ENCODE results near the gene TTC1. TPM values are rescaled to one million over a fixed set of nuclear protein-coding genes. Genes with fewer than 3 reads are reported as not detected.
"Not testable (repeated sequence)": the region's sequence is repeated elsewhere in the genome, so short reads cannot be mapped to it uniquely, and the experiment has no call there.

Gene TTC1
- total RNA-seq, 2 experiments from 2014 or later = 50.1 to 51.6 TPM

GRCh38 chr5:160048131-160048530 lies 39.2 kb downstream of the TTC1 start:
- Mint-ChIP-seq H3K9me3 (ENCODE audit: insufficient read depth) (no peaks in the 10 kb centered on the region), H3K36me3 (ENCODE audit: low read depth) (peaks cover 39% of the 10 kb centered on the region), H3K4me3 (no peak overlapping the region), H3K4me1 (ENCODE audit: low read depth) (no peaks in the 10 kb centered on the region), H3K27ac (no peak overlapping the region), H3K27me3 (ENCODE audit: low read depth) (no peaks in the 10 kb centered on the region)
- ATAC-seq (no peak), DNase-seq (no peak)
- CTCF ChIA-PET = no interaction called here
- POLR2A ChIA-PET = no interaction called here

GRCh38 chr5:160049099-160049498 lies 40.2 kb downstream of the TTC1 start:
- Mint-ChIP-seq H3K27ac (no peak overlapping the region), H3K27me3 (ENCODE audit: low read depth) (no peaks in the 10 kb centered on the region), H3K36me3 (ENCODE audit: low read depth) (peaks cover 45% of the 10 kb centered on the region), H3K9me3 (ENCODE audit: insufficient read depth) (no peaks in the 10 kb centered on the region), H3K4me1 (ENCODE audit: low read depth) (no peaks in the 10 kb centered on the region), H3K4me3 (no peak overlapping the region)
- POLR2A ChIA-PET = no interaction called here
- ATAC-seq = no peak
- CTCF ChIA-PET = interaction anchor here (0.7 to 1.1 kb wide), 2 partner anchors 27 to 168 kb away, joined by 4 read pairs; no protein-coding TSS in a partner anchor
- no peak for DNase-seq

- Mint-ChIP-seq H3K27ac (no peak overlapping the region), H3K36me3 (ENCODE audit: low read depth) (peaks cover 55% of the 10 kb centered on the region)
- POLR2A ChIA-PET = no interaction called here
Measured at GRCh38 chr5:160054047-160054446, 45.1 kb downstream of the TTC1 start.

GRCh38 chr5:160054831-160055230 lies 45.9 kb downstream of the TTC1 start:
- CTCF ChIA-PET = interaction anchor here (2.8 kb wide), 1 partner anchor 33 kb away, joined by 14 read pairs; no protein-coding TSS in a partner anchor
- peaks cover 56% of the 10 kb centered on the region for H3K36me3 Mint-ChIP-seq (ENCODE audit: low read depth)
- no peak overlapping the region for H3K27ac Mint-ChIP-seq
- POLR2A ChIA-PET = no interaction called here
- no peaks in the 10 kb centered on the region for H3K9me3 Mint-ChIP-seq (ENCODE audit: insufficient read depth)
- no peak for DNase-seq
- no peaks in the 10 kb centered on the region for H3K27me3 Mint-ChIP-seq (ENCODE audit: low read depth)
- no peak for ATAC-seq
- no peaks in the 10 kb centered on the region for H3K4me1 Mint-ChIP-seq (ENCODE audit: low read depth)
- no peak overlapping the region for H3K4me3 Mint-ChIP-seq

More at GRCh38 chr5:160054047-160054446, 45.1 kb downstream of the TTC1 start:
- H3K27me3 Mint-ChIP-seq (ENCODE audit: low read depth) = no peaks in the 10 kb centered on the region
- DNase-seq (no peak), ATAC-seq (no peak)
- no peaks in the 10 kb centered on the region for H3K4me1 Mint-ChIP-seq (ENCODE audit: low read depth)
- H3K9me3 Mint-ChIP-seq (ENCODE audit: insufficient read depth) = no peaks in the 10 kb centered on the region
- no peak overlapping the region for H3K4me3 Mint-ChIP-seq
- CTCF ChIA-PET = interaction anchor here (2.8 kb wide), 1 partner anchor 32 kb away, joined by 14 read pairs; no protein-coding TSS in a partner anchor

- Mint-ChIP-seq H3K4me3 (no peak overlapping the region), H3K36me3 (ENCODE audit: low read depth) (peaks cover 54% of the 10 kb centered on the region), H3K4me1 (ENCODE audit: low read depth) (no peaks in the 10 kb centered on the region), H3K9me3 (ENCODE audit: insufficient read depth) (no peaks in the 10 kb centered on the region), H3K27me3 (ENCODE audit: low read depth) (no peaks in the 10 kb centered on the region), H3K27ac (no peak overlapping the region)
- POLR2A ChIA-PET = no interaction called here
- no peak for DNase-seq
- CTCF ChIA-PET = no interaction called here
- no peak for ATAC-seq
Measured at GRCh38 chr5:160057256-160057655, 48.3 kb downstream of the TTC1 start.

GRCh38 chr5:160060001-160060400 lies 51.1 kb downstream of the TTC1 start:
- ChIA-PET POLR2A (no interaction called here), CTCF (no interaction called here)
- Mint-ChIP-seq H3K4me3 (no peak overlapping the region), H3K9me3 (ENCODE audit: insufficient read depth) (no peaks in the 10 kb centered on the region), H3K27me3 (ENCODE audit: low read depth) (no peaks in the 10 kb centered on the region), H3K27ac (no peak overlapping the region), H3K36me3 (ENCODE audit: low read depth) (peaks cover 42% of the 10 kb centered on the region), H3K4me1 (ENCODE audit: low read depth) (no peaks in the 10 kb centered on the region)
- no peak for ATAC-seq
- no peak for DNase-seq

- Mint-ChIP-seq H3K4me3 (no peak overlapping the region), H3K36me3 (ENCODE audit: low read depth) (peaks cover 36% of the 10 kb centered on the region), H3K27me3 (ENCODE audit: low read depth) (no peaks in the 10 kb centered on the region), H3K27ac (no peak overlapping the region), H3K9me3 (ENCODE audit: insufficient read depth) (no peaks in the 10 kb centered on the region), H3K4me1 (ENCODE audit: low read depth) (no peaks in the 10 kb centered on the region)
- no peak for ATAC-seq
- no peak for DNase-seq
- POLR2A ChIA-PET = no interaction called here
- CTCF ChIA-PET = interaction anchor here (0.8 kb wide), 1 partner anchor 40 kb away, joined by 3 read pairs; no protein-coding TSS in a partner anchor
Measured at GRCh38 chr5:160061770-160062169, 52.8 kb downstream of the TTC1 start.

- Mint-ChIP-seq H3K4me1 (ENCODE audit: low read depth) (no peaks in the 10 kb centered on the region), H3K27ac (no peak overlapping the region), H3K4me3 (no peak overlapping the region), H3K36me3 (ENCODE audit: low read depth) (peaks cover 26% of the 10 kb centered on the region), H3K27me3 (ENCODE audit: low read depth) (no peaks in the 10 kb centered on the region), H3K9me3 (ENCODE audit: insufficient read depth) (no peaks in the 10 kb centered on the region)
- ChIA-PET CTCF (interaction anchor here (1.7 kb wide), 1 partner anchor 16 kb away, joined by 5 read pairs; no protein-coding TSS in a partner anchor), POLR2A (no interaction called here)
- ATAC-seq (no peak), DNase-seq (no peak)
Measured at GRCh38 chr5:160064417-160064810, 55.5 kb downstream of the TTC1 start.

GRCh38 chr5:160064995-160065614 lies 56.2 kb downstream of the TTC1 start:
- H3K27ac Mint-ChIP-seq = no peak overlapping the region
- ATAC-seq = no peak

GRCh38 chr5:160069120-160069519 lies 60.2 kb downstream of the TTC1 start:
- peaks cover 18% of the 10 kb centered on the region for H3K36me3 Mint-ChIP-seq (ENCODE audit: low read depth)
- POLR2A ChIA-PET; DNase-seq; H3K27ac Mint-ChIP-seq; H3K27me3 Mint-ChIP-seq (ENCODE audit: low read depth); CTCF ChIA-PET; H3K4me3 Mint-ChIP-seq; H3K9me3 Mint-ChIP-seq (ENCODE audit: insufficient read depth); ATAC-seq; H3K4me1 Mint-ChIP-seq (ENCODE audit: low read depth): not testable (repeated sequence)

More at GRCh38 chr5:160064995-160065614, 56.2 kb downstream of the TTC1 start:
- ChIA-PET CTCF (interaction anchor here (1.7 kb wide), 1 partner anchor 15 kb away, joined by 5 read pairs; no protein-coding TSS in a partner anchor), POLR2A (no interaction called here)
- H3K9me3 Mint-ChIP-seq (ENCODE audit: insufficient read depth) = no peaks in the 10 kb centered on the region
- DNase-seq = no peak
- no peak overlapping the region for H3K4me3 Mint-ChIP-seq
- peaks cover 23% of the 10 kb centered on the region for H3K36me3 Mint-ChIP-seq (ENCODE audit: low read depth)
- no peaks in the 10 kb centered on the region for H3K4me1 Mint-ChIP-seq (ENCODE audit: low read depth)
- H3K27me3 Mint-ChIP-seq (ENCODE audit: low read depth) = no peaks in the 10 kb centered on the region

- no peak overlapping the region for H3K4me3 Mint-ChIP-seq
- ATAC-seq (no peak), DNase-seq (no peak)
- CTCF ChIA-PET = interaction anchor here (0.8 to 1.6 kb wide), 2 partner anchors 10 to 274 kb away, joined by 3 to 10 read pairs; no protein-coding TSS in a partner anchor
- no peak overlapping the region for H3K27ac Mint-ChIP-seq
- H3K36me3 Mint-ChIP-seq (ENCODE audit: low read depth) = peaks cover 8% of the 10 kb centered on the region
- peaks cover 2% of the 10 kb centered on the region for H3K4me1 Mint-ChIP-seq (ENCODE audit: low read depth)
- H3K9me3 Mint-ChIP-seq (ENCODE audit: insufficient read depth) = no peaks in the 10 kb centered on the region
- POLR2A ChIA-PET = no interaction called here
- no peaks in the 10 kb centered on the region for H3K27me3 Mint-ChIP-seq (ENCODE audit: low read depth)
Measured at GRCh38 chr5:160071516-160071915, 62.6 kb downstream of the TTC1 start.

GRCh38 chr5:160071916-160072315 lies 63.0 kb downstream of the TTC1 start:
- ChIA-PET CTCF (interaction anchor here (0.8 to 1.6 kb wide), 2 partner anchors 9 to 274 kb away, joined by 3 to 10 read pairs; no protein-coding TSS in a partner anchor), POLR2A (no interaction called here)
- Mint-ChIP-seq H3K27me3 (ENCODE audit: low read depth) (no peaks in the 10 kb centered on the region), H3K36me3 (ENCODE audit: low read depth) (peaks cover 8% of the 10 kb centered on the region), H3K27ac (no peak overlapping the region), H3K4me1 (ENCODE audit: low read depth) (peaks cover 2% of the 10 kb centered on the region), H3K4me3 (no peak overlapping the region), H3K9me3 (ENCODE audit: insufficient read depth) (no peaks in the 10 kb centered on the region)
- ATAC-seq (no peak), DNase-seq (no peak)

All from activated CD8-positive, alpha-beta T cell treated with anti-CD3 and anti-CD28 coated beads, Interleukin-2, amount 10 ng/mL, durations not matched to agents 7 days and 5 days (primary cell).